Osteocyte (in vitro differentiated cells): ENCODE results near the gene CEP170B. TPM values are rescaled to one million over a fixed set of nuclear protein-coding genes. Genes with fewer than 3 reads are reported as not detected.
"Not testable (repeated sequence)": the region's sequence is repeated elsewhere in the genome, so short reads cannot be mapped to it uniquely, and the experiment has no call there.

Experiments used
- DNase-seq: peaks from one replicate; pipeline ENCODE4 v3.0.0; 2021; ENCODE audit warnings: mixed read lengths; ENCODE audit not compliant: unreplicated experiment; ENCODE audit errors: extremely low spot score
- H3K27ac Mint-ChIP-seq: one replicate; pipeline ENCODE4 v1.8.0; 2021; ENCODE audit warnings: mild to moderate bottlenecking, mixed read lengths; ENCODE audit not compliant: unreplicated experiment
- H3K27me3 Mint-ChIP-seq: one replicate; pipeline ENCODE4 v1.8.0; 2021; ENCODE audit warnings: mixed read lengths; ENCODE audit not compliant: unreplicated experiment
- H3K36me3 Mint-ChIP-seq: one replicate; pipeline ENCODE4 v1.8.0; 2021; ENCODE audit warnings: mixed read lengths; ENCODE audit not compliant: unreplicated experiment
- H3K4me1 Mint-ChIP-seq: one replicate; pipeline ENCODE4 v1.8.0; 2021; ENCODE audit warnings: mixed read lengths; ENCODE audit not compliant: unreplicated experiment
- H3K4me3 Mint-ChIP-seq: one replicate; pipeline ENCODE4 v1.8.0; 2021; ENCODE audit warnings: mild to moderate bottlenecking, moderate library complexity, mixed read lengths; ENCODE audit not compliant: unreplicated experiment
- H3K9me3 Mint-ChIP-seq: one replicate; pipeline ENCODE4 v1.8.0; 2021; ENCODE audit warnings: mixed read lengths; ENCODE audit not compliant: unreplicated experiment
- total RNA-seq: library from RNA; stranded (reverse); gene quantifications from 2 replicates; pipeline ENCODE4 v1.2.1, GENCODE V29; 2021
- TF ChIP-seq, protein P1 (sequence below): fragments of 200-600 bp; sonication (generic); IDR thresholded peaks from 2 replicates; pipeline ENCODE4 v1.5.0; 2021; ENCODE audit warnings: antibody characterized with exemption, mild to moderate bottlenecking, moderate library complexity

CEP170B gene
- total RNA-seq, 1 donor from 2014 or later: 26.4 TPM

DNA sequence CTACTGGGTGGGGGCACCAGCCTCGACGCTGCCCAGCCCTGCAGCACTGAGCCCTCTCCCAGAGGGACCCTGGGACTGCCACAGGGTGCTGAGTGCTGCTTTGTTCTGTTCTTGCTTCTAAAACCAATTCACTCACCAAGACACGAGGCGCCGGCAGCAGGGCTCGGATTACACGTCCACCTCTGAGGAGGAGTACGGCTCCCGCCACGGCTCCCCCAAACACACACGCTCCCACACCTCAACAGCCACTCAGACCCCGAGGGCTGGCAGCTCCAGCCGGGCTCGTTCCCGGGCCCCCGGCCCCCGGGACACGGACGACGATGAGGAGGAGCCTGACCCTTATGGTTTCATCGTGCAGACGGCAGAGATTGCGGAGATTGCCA is 24.3 kb downstream of the CEP170B start:
- no peak overlapping the region for H3K27ac Mint-ChIP-seq
- H3K4me1 Mint-ChIP-seq: no peaks in the 10 kb centered on the region
- H3K9me3 Mint-ChIP-seq: no peaks in the 10 kb centered on the region
- H3K27me3 Mint-ChIP-seq: no peaks in the 10 kb centered on the region
- TF ChIP-seq, protein P1, sequence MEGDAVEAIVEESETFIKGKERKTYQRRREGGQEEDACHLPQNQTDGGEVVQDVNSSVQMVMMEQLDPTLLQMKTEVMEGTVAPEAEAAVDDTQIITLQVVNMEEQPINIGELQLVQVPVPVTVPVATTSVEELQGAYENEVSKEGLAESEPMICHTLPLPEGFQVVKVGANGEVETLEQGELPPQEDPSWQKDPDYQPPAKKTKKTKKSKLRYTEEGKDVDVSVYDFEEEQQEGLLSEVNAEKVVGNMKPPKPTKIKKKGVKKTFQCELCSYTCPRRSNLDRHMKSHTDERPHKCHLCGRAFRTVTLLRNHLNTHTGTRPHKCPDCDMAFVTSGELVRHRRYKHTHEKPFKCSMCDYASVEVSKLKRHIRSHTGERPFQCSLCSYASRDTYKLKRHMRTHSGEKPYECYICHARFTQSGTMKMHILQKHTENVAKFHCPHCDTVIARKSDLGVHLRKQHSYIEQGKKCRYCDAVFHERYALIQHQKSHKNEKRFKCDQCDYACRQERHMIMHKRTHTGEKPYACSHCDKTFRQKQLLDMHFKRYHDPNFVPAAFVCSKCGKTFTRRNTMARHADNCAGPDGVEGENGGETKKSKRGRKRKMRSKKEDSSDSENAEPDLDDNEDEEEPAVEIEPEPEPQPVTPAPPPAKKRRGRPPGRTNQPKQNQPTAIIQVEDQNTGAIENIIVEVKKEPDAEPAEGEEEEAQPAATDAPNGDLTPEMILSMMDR: no peak
- DNase-seq: no peak
- H3K4me3 Mint-ChIP-seq: no peak overlapping the region
- peaks cover 3% of the 10 kb centered on the region for H3K36me3 Mint-ChIP-seq

DNA sequence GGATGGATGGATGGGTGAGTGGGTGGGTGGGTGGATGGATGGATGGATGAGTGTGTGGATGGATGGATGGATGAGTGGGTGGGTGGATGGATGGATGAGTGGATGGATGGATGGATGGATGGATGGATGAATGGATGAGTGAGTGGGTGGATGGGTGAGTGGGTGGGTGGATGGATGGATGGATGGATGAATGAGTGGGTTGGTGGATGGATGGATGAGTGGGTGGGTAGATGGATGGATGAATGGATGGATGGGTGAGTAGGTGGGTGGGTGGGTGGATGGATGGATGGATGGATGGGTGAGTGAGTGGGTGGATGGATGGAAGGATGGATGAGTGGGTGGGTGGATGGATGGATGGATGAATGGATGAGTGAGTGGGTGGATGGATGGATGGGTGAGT is 25.2 kb downstream of the CEP170B start:
- not testable (repeated sequence) for H3K9me3 Mint-ChIP-seq, H3K27ac Mint-ChIP-seq, H3K4me1 Mint-ChIP-seq, DNase-seq, H3K27me3 Mint-ChIP-seq, H3K36me3 Mint-ChIP-seq, H3K4me3 Mint-ChIP-seq

DNA sequence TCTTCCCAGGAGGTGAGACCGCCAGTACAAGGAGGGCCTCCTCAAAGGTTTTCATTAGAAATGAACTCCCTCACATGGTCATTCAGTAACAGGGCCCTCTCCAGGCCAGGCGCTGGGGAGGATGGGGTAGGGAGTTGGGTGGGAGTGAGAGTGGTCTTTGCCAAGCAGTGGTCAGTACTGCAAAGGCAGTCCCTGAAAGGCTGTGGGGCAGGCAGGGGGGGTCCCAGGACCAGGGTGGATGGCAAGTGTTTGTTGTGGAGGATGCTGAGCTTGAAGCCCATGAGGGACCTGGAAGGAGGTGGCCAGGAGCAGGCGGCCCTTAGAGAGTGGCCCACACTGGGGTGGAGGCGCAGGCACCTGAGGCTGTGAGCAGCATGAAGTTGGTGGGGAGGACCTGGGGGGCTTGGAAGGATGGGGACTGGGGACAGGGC is 26.1 kb downstream of the CEP170B start:
- Mint-ChIP-seq H3K4me3 (no peak overlapping the region), H3K36me3 (peaks cover 3% of the 10 kb centered on the region), H3K4me1 (no peaks in the 10 kb centered on the region), H3K27ac (no peak overlapping the region), H3K27me3 (no peaks in the 10 kb centered on the region), H3K9me3 (no peaks in the 10 kb centered on the region)
- no peak for DNase-seq
- TF ChIP-seq, protein P1: no peak

DNA sequence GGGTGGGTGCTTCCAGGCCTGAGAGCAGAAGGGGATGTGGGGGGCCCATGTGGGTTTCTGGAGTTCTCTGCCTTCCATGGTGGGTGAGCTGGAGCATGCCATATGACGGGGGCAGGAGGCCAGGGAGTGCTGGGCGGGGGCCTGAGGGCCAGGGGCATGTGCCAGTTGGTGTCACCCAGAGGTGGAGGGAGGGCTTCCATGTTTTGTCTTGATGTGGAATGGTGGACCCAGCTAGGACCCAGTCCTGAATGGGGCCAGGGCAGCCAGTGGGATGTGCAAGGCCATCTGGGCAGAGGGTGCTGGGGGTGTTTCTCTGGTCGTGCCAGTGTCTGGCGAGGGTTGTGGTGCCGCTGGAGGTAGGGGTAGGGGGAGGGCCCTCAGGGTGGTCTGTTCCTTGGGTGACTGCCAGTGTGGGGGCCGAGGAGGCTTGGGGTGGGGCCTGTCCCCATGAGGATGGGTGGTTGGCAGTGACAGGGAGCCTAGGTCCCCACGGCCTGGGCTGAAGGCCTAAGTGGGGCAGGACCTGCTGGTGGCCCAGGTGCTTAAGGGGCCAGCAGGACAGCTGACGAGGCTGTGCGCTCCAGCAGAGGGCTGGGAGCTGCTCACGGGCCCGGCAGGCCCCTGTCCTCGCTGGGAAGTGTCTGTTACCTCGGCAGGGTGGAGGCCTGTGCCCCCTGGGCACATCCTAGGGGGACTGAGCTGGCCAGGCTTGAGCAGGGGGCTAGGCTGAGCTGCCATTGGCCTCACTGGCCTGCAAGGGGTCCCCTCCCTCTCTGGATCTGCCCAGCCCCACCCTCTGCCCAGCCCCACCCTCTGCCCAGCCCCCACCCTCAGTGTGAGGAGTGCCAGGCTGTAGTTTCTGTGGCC is 26.8 kb downstream of the CEP170B start:
- peaks cover 3% of the 10 kb centered on the region for H3K36me3 Mint-ChIP-seq
- H3K27me3 Mint-ChIP-seq: no peaks in the 10 kb centered on the region
- H3K9me3 Mint-ChIP-seq: no peaks in the 10 kb centered on the region
- no peak for DNase-seq
- TF ChIP-seq, protein P1: no peak
- no peak overlapping the region for H3K4me3 Mint-ChIP-seq
- peaks cover 5% of the 10 kb centered on the region for H3K4me1 Mint-ChIP-seq
- no peak overlapping the region for H3K27ac Mint-ChIP-seq

DNA sequence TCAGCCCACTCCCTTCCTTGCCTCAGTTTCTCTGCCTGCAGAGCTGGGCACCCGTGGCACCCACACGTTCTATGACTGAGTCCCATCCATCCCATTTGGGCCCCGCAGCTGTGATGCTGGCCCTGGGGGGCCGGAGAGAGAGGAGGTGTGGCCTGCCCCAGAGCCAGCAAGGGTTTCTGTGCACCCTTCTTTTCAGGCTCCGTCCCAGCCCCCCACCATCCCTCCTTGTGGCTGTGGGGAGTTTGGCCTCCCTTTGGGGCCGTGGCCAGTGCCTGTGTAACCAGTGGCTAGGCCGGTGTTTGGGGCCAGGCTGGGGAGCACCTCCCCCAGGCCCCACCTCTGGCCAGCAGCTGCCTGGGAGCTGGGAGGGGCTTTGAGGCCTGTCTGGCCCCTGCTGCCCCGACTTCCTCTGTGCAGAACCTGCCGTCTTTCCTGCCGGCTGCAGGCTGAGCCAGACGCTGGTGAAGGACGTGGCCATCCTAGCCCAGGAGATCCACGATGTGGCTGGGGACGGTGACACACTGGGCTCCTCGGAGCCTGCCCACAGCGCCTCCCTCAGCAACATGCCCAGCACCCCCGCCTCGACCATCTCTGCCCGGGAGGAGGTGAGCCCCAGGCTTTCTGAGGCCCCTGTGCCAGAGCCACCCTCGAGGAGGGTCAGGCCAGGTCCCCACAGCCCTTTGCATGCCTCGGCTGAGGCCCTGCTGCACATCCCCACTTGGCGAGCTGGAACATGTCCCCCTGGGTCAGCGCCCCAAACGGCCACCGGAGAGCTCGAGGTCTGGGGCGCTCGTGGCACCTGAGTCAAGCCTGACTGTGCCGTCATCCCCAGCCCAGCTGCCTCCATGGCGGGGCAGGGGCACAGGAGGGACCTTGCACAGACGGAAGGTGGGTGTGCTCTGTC is 27.7 kb downstream of the CEP170B start:
- H3K36me3 Mint-ChIP-seq: peaks cover 3% of the 10 kb centered on the region
- DNase-seq: no peak
- no peaks in the 10 kb centered on the region for H3K9me3 Mint-ChIP-seq
- no peak overlapping the region for H3K4me3 Mint-ChIP-seq
- no peaks in the 10 kb centered on the region for H3K27me3 Mint-ChIP-seq
- TF ChIP-seq, protein P1: no peak
- H3K27ac Mint-ChIP-seq: no peak overlapping the region
- H3K4me1 Mint-ChIP-seq: peaks cover 5% of the 10 kb centered on the region
